IPS-18c (cell line): ENCODE results near the gene ZBED1.

ENCODE experiments used
- H3K4me3 ChIP-seq: 2 replicates; pipeline ENCODE4 v1.7.0; 2013; ENCODE audit warnings: low read depth, mild to moderate bottlenecking, low read length, moderate library complexity; ENCODE audit not compliant: insufficient read depth
- H3K9me3 ChIP-seq: one replicate; pipeline ENCODE4 v1.6.1; 2013; ENCODE audit warnings: mild to moderate bottlenecking, low read length, moderate library complexity; ENCODE audit not compliant: control insufficient read depth, insufficient read depth

Gene ZBED1

DNA sequence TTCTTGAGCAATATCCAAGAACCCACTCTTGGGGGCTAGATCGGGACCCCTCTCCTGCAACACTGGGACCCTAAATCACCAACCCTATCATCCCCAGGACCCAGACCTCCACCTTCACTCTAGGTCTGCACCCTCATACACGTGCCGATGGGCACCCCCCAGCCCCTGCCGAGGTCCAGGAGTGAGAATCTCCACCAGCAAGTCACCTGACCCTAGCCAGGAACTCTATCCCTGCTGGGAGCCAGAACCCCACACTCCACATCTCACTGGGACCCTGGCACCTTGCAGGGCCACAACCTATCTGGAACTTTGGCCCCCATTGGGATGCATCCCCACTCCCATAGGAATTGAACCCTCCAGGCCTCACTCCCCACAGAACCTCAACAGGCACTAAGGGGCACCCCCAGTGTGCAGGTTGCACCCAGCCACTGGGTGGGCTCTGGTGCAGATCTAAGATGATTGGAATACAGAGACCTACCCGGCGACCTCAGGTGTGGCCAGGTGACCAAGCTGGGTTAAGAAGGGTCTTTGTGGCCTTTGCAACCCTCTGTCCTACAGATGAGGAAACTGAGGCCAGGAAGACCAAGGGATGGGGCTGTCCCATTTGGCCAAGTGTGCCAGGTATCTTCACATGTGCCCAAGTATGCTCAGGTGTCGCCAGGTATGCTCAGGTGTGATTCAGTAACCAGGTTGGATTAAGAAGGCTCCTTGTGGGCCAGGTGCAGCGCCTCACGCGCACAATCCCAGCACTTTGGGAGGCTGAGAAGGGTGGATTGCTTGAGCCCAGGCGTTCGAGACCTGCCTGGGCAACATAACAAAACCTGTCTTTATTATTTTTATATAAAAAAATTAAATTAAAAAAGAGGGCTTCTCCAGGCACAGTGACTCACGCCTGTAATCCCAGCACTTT, 3.1 kb upstream of the ZBED1 start:
- H3K4me3 ChIP-seq, result no peak overlapping the region

DNA sequence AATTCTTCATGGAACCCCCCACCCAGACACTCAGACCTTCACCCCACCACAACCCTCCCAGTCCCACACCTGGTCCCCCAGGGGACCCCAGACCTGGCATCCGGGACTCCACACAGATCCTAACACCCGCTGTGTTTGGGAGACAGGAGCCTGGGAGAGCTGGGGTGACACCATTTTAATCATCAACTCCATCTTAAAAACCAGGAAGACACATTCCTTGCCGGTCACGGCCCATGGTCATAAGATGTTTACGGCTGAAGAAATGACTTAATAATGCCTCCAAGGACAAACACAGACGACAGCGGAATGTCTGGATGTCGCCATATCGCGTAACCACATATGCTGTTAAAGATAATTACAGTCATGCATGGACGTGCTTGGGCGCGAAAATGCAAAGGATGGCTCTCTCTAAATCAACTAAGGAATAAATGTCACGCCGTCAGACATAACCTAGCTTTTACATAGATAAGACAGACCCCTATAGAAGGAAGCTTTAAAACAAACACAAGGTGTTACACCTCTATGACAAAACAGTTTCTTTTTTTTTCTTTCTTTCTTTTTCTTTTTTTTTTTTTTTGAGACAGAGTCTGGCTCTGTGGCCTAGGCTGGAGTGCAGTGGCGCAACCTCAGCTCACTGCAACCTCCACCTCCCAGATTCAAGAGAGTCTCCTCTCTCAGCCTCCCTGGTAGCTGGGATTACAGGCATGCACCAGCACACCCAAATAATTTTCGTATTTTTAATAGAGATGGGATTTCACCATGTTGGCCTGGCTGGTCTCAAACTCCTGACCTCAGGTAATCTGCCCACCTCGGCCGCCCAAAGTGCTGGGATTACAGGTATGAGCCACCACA, 2.1 kb upstream of the ZBED1 start:
- H3K4me3 ChIP-seq, result no peak overlapping the region
- H3K9me3 ChIP-seq, result no peaks in the 10 kb centered on the region

More for the DNA sequence above, 3.1 kb upstream of the ZBED1 start:
- no peaks in the 10 kb centered on the region for H3K9me3 ChIP-seq

DNA sequence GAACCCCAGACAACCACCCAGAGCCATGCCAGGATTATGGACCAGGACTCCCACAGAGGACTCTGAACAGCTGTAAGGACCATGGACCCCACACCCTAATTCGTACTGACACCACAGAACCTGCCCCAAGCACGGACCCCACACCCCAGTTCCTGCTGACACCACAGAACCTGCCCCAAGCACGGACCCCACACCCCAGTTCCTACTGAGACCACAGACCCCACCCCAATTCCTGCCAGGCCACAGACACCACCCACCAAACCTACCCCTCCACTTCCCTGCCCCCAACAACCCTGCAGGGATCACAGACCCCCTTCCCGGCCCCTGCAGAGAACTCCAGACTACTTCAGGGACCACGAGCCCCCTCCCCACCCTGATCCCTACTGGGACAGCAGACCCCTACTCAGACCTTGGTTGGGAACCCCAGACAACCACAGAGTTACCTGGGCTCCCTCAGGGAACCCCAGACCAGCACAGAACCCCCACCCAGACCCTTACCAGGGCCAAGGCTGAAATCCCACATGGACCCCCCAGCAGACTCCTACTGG, 1.4 kb upstream of the ZBED1 start:
- Histone ChIP-seq H3K9me3 (no peaks in the 10 kb centered on the region), H3K4me3 (no peak overlapping the region)

DNA sequence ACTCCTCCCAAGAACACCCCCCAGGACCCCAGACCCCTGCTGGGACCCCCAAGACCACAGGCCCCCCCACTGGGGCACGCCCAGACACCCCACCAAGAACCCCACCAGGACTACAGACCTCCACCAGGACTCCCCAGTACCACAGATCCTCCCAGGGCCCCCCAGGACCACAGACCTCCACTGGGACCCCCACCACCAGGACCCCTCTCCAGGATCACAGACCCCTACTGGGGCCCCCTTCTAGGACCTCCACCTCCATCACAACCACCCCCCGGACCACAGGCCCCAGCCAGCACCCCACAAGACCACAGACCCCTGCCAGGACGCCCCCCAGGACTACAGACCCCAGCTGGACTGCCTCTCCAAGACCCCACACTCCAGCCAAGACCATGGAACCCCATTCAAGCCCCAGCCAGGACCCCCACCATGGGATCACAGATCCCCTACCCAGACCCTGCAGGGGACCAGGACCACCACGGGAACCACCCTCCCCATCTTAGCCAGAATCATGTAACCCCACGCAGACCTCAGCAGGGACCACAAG, 855 bp upstream of the ZBED1 start:
- H3K4me3 ChIP-seq, result no peak overlapping the region
- no peaks in the 10 kb centered on the region for H3K9me3 ChIP-seq

DNA sequence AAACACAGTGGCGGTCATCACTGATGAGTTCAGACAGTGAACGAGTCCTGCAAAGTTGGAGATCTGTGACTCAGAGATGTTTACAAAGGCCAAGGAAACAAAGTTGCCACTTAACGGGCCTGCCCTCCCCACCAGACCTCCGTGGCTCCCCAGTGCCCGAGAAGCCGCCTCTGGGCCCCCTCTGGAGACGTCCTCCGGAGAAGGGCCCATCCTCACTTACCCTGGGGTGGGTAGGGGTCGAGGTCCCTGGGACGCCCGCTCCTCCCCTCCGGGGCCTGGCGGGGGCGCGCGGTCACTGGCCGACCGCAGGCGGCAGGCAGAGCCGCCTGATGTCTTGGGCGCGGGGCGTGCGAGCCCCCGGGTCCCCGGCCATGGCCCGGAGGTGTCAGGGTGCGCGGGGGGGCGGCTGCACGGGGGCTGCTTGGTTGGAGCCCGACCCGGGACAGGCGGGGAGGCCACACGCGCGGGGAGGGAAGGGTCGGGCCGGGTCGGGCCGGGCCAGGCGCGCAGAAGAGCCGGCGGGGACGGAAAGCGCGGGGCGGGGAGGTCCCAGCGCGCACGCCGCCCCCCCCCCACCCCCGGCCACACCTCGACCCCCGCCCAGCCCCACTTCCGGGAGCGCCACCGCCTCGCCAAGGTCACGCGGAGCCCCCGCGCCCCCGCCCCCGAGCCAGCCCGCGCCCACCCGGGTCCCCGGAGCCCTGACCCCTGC, 529 bp downstream of the ZBED1 start:
- Histone ChIP-seq H3K4me3 (peak overlapping the region; percentile 79), H3K9me3 (no peaks in the 10 kb centered on the region)

DNA sequence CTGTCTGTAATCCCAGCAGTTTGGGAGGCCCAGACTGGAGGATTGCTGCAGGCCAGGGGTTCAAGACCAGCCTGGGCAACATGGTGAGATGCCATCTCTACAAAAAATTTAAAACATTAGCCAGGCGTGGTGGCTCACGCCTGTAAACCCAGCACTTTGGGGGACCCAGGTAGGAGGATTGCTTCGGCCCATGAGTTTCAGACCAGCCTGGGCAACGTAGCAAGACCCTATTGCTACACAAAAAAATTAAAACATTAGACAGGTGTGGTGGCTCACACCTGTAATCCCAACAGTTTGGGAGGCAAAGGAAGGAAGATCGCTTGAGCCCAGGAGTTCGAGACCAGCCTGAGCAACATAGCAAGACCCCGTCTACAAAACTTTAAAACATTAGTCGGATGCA, 1.3 kb downstream of the ZBED1 start:
- H3K9me3 ChIP-seq, result no peaks in the 10 kb centered on the region
- H3K4me3 ChIP-seq, result peak overlapping the region; percentile 79

DNA sequence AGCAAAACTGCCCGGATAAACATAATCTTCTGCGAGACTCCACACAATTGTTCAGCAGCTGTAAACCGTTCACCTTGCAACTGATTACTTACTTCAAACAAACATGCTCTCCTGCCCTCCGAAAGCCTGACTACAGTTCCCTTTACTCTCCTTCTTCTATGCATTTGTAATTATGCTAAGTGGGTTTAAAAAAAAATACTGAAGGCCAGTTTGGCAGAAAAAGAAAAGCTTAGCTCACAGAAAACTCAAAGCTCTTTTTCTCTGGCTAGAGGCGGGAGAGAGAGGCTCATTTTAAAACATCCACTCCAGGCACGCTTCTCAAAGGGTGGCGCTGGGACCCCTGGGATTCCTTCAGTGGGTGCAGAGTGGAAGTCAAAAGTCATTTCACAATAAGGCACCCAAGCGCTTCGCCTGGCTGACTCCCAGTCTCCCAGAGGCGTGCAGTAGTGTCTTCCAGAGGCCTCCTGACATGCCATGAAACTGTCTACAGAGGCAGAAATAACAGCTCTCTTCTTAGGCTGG, 1.9 kb downstream of the ZBED1 start:
- peak overlapping the region; percentile 79 for H3K4me3 ChIP-seq
- H3K9me3 ChIP-seq, result no peaks in the 10 kb centered on the region

DNA sequence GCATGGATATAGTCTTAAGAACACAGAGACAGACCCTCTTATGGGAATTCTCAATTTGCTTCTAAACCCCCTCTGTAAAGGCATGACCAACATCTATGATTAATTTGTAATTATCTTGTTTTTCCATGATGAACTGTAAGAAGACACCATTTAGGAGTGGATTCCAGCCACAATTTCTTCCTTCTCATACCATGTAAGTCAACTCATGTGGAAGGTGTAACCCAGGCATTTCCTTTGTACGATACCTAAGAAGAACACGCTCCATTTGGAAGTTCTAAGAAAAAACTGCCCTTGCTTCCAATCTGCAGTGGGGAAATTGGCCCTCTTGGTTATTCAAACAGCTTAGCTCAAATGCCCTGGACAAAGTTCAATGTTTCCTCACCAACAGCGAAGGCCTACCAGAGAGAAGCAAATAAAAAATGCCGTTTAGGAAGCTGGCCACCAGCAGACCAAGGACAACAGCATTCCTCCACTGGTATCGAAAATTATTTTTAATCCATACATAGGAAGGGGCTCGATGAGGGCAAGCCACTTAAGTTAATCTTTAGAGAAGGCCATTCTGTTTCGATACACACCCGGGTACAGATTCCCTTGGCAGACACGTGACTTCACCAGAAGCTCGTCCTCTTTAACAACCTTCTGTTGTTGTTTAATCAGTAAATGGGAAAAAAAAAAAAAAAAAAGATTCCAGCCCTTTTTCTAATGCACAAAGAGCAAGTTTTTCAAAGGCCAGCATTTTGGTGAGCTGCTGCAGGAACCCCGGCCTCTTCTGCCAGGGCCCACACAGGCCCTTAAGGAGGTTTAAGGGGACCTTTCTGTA, 2.6 kb downstream of the ZBED1 start:
- peak overlapping the region; percentile 79 for H3K4me3 ChIP-seq

DNA sequence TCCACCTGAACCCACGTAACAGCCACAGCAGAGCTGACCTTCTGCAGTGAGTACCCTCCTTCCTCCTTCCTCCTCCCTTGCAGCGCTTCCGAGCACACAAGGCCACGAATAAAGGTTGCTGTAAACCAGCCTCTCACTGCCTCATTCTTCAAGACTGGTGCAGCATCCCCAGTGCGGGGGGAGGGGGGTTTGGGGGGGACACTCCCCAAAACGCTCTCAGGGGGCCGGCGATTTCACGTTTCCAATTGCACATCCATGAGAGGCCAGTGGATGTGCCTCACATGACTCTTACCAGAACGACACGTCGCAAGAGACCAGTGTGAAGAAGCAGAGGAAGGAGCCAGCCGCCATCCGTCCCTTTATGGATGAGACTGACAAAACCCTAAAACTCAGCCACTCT, 5.2 kb downstream of the ZBED1 start:
- H3K4me3 ChIP-seq, result no peak overlapping the region
- H3K9me3 ChIP-seq, result no peaks in the 10 kb centered on the region

More for the DNA sequence above, 2.6 kb downstream of the ZBED1 start:
- H3K9me3 ChIP-seq, result no peaks in the 10 kb centered on the region

DNA sequence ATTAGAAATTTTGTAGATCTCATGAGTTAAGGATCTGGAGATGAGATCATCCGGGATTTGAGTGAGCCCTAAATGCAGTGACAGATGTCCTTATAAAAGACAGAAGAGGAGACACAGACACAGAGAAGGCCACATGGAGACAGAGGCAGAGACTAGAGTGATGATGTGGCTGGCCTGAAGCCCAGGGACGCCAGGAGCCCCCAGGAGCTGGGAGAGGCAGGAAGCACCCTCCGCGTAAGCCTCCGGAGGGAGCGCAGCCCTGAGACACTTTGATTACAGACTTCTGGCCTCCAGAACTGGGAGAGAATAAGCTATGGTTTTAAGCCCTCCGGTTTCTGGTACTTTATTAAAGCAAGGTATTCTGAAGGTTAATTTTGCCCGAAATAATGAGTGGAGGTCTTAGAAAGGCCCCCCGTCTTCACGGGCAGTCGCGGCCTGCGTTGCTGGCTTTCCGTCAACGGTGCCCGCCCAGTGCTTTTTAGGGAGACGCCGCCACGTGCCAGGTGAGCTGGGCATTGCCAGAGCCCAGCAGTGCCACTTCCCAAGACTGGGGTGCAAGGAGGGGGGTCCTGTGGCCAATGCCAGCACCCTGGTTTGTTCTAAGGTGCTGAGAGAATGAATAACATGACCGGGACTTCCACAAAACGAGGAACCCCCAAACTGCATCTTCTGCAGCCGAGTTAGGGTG, 8.1 kb downstream of the ZBED1 start:
- H3K9me3 ChIP-seq, result no peaks in the 10 kb centered on the region
- H3K4me3 ChIP-seq, result no peak overlapping the region

DNA sequence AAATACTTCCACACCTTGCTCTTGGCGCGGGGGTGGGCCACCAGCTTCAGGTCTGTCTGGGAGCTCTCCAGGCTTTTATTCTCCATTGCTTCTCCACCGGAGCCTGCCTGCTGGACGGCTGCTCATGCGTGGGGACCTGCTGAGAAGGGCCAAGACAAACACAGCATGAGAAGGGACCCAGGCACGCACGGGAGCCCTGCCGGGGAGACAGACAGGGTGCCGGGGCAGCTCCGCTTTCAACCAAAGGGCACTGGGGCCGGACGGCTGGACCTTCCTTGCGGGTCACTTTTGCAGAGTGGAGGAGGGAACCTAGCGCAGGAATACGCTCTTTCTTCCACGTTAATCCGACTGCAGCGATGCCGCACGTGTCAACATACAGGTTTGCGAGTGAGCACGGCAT, 10.1 kb downstream of the ZBED1 start:
- no peak overlapping the region for H3K4me3 ChIP-seq
- no peaks in the 10 kb centered on the region for H3K9me3 ChIP-seq

DNA sequence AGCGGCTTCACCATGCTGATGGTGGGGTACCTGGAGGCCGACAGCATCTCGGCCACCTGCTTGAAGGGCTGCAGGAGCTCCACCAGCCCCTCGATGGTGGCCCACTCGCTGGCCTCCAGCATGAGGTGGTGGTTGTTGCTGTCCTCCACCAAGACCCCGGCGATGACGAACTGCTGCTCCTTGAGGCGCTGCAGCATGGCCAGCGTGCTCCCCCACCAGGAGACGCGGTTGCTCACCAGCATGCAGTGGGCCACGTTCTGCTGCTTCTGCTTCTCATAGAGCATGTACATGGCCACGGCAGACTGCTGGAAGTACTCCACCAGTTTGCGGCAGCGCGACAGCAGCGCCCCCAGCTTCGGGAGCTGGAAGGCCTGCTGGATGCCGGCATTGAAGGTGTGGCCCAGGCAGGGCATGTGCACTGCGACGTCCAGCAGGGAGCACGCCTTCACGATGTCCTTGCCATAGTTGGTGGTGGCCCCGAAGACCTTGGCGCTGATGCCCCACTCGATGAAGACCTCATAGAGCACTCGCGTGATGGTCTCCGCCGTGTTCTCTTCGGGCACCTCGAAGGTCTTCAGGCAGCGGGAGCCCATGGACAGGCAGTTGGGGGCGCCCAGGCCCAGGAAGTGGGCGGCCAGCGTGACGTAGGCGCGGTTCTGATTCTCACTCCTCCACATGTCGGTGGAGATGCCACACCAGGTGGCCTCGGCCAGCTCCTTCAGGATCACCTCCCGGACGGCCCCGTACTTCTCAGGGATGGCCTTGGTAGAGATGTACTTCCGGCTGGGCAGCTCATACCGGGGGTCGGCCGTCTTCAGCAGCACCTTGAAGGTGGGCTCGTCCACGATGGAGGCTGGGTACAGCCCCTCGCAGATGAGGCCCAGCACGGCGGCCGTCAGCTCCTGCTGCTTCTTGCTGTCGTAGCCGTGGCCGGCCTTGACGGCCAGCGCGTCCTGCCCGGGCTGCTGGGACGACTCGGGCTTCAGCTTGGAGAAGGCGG, 11.0 kb downstream of the ZBED1 start:
- Histone ChIP-seq H3K4me3 (no peak overlapping the region), H3K9me3 (no peaks in the 10 kb centered on the region)

DNA sequence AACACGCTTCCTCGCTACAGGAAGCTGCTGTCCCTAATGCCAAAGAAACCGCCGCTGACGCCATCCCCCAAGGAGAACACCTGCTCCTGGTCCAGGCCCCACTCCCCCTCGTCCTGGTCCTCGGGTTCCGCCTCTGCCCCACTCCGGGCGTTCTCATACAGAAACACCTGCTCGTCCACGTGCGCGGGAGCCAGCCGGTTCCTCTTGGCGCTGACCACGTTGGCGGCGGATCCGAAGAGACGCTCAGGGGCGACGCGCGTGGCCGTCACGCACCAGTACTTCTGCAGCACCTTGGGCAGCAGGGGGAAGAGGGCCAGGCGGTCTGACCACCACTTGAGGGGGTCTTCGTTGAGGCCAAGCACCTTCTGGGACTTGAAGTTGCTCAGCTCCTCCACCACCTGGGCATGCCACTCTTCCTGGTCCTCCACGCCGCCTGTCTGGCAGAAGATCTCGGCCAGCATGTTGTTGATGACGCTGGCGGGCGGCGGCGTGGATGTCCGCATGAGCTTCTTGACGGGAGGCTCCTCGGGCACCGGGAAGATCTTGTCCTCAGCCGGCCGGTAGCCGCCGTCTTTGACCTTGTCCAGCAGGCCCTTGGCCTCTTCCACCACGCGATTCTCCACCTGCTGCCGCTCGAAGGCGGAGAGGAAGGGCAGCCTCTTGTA, 12.0 kb downstream of the ZBED1 start:
- Histone ChIP-seq H3K9me3 (no peaks in the 10 kb centered on the region), H3K4me3 (no peak overlapping the region)

DNA sequence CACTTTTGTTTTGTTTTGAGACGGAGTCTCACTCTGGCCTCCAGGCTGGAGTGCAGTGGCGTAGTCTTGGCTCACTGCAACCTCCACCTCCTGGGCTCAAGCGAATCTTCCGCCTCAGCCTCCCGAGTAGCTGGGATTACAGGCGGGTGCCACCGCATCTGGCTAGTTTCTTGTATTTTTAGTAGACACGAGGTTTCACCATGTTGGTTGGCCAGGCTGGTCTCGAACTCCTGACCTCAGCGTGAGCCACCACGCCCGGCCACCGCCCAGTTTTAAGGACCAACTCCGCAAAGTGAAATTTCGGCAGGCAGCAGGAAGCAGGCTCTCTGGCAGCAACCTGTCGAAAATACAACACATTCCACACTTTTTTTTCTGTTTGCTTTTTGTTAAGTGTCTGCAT, 13.4 kb downstream of the ZBED1 start:
- Histone ChIP-seq H3K4me3 (no peak overlapping the region), H3K9me3 (no peaks in the 10 kb centered on the region)
